ENCODE results near the gene SIGLEC5.

DNA sequence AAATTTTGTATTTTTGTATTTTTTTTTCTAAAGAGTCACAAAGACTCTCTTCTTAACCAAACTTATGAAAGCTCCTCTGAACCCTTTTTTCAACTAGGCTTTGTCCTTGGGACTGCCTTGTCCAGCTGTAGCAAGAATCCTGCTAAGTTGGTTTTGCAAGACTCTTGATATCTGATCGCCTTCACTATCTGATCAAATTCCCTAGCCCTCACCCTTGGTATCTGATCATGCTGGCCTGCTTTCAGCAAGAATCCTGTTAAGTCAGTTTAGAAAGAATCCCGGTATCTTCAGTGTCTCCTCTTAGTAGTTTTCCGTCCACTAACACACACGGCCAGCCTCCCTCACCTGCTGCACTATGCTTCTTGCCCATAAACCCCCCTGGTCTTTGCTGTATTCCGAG lies 1.9 kb upstream of the SIGLEC5 start:
- TF ChIP-seq, protein P1, sequence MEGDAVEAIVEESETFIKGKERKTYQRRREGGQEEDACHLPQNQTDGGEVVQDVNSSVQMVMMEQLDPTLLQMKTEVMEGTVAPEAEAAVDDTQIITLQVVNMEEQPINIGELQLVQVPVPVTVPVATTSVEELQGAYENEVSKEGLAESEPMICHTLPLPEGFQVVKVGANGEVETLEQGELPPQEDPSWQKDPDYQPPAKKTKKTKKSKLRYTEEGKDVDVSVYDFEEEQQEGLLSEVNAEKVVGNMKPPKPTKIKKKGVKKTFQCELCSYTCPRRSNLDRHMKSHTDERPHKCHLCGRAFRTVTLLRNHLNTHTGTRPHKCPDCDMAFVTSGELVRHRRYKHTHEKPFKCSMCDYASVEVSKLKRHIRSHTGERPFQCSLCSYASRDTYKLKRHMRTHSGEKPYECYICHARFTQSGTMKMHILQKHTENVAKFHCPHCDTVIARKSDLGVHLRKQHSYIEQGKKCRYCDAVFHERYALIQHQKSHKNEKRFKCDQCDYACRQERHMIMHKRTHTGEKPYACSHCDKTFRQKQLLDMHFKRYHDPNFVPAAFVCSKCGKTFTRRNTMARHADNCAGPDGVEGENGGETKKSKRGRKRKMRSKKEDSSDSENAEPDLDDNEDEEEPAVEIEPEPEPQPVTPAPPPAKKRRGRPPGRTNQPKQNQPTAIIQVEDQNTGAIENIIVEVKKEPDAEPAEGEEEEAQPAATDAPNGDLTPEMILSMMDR (IDR thresholded peaks at IDR 0.05): no peak
- TF ChIP-seq POLR2A (IDR thresholded peaks at IDR 0.05) (no peak), EP300 (IDR thresholded peaks at IDR 0.05) (no peak)

Data from tibial nerve (tissue), 4 donors.